DMS53 treated with DMSO at 0.1 percent for 48 hours (cell line): ENCODE data around the gene GET4.

Experiments
- DNase-seq: peaks from one replicate; lab custom pipeline; 2025; ENCODE audit not compliant: unreplicated experiment; lab: John Stamatoyannopoulos, UW

Gene GET4

DNA sequence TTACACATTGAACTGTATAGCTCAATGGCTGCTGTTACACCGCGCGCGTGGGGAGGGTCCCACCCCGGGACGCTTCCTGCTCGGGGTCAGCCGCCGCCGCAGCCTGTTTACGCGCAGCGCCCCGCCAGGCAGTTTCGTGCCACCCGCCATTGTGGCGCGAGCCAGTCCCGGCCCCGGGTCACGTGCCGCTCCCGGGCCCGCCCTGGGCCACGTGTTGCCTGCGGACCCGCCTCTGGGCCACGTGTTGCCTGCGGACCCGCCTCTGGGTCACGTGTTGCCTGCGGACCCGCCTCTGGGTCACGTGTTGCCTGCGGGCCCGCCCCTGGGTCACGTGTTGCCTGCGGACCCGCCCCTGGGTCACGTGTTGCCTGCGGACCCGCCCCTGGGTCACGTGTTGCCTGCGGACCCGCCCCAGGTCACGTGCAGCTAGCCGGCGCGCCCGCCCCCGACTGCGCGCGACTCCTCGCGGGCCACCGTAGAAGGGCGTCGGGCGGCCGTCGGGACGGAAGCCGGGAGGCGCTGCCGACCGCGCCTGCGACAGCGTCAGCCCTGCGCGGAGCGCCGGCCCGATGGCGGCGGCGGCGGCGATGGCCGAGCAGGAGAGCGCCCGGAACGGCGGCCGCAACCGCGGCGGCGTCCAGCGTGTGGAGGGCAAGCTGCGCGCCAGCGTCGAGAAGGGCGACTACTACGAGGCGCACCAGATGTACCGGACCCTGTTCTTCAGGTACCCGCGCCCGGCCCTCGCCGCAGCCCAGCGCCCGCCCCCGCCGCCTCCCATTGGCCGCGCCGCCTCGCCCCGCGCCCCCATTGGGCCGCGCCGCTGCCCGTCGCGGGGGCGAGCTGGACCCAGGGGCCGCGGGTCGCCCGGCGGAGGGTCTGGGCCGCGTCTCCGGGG, at the start of gene GET4:
Gene GET4 (plus strand): TSS at position 478 of the 895 bp plus-strand sequence. CDS start 92 bp downstream, at position 570.
- peak; percentile 85 for DNase-seq

- no peak for DNase-seq
These were observed 47.4 kb upstream of the GET4 start for GRCh38 chr7:828793-829561.

- DNase-seq = no peak
These were observed 46.3 kb upstream of the GET4 start for GRCh38 chr7:830069-830468.

GRCh38 chr7:831596-832166, 44.7 kb upstream of the GET4 start:
- no peak for DNase-seq

DNA sequence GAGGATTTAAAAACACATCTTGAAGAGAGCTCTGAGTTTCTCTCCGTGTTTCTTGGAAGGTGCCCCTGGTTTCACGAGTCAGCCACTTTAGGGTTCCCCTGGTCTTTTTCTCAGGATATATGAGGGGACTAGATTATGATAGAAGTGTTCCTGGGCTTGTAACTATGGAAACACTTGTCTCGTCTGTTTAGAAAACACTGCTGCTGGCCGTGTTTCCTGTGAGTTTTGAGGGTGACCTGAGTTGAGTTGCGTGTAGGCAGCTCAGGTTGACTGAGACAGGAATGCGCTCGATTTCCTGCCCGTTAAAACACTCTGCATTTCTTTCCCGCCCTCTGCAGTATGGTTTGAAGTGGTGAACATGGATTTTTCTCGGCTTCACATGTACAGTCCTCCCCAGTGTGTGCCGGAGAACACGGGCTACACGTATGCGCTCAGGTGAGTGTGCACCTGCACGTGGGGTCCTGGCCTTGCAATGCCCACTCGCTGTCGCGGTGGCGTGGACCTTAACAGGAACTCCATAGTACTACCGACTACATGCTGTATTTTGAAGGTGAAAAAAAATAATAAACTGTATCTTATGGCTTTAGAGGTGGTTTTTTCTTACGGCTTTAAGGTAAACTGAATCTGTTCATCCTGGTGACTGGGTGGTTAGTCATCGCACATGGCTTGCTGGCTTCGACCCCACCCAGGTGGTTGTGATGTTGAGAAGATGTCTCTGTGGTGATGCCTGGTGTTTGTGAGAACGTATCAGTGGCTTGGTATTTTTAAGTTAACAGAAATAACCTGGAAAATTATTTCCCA, 44.0 kb upstream of the GET4 start, which contains the start of gene SUN1:
Gene SUN1 (plus strand): TSS at position 310 of the 801 bp plus-strand sequence. CDS start 49 bp downstream, at position 359.
- no peak for DNase-seq

- DNase-seq = no peak
These were observed 43.4 kb upstream of the GET4 start for GRCh38 chr7:832968-833424.

DNA sequence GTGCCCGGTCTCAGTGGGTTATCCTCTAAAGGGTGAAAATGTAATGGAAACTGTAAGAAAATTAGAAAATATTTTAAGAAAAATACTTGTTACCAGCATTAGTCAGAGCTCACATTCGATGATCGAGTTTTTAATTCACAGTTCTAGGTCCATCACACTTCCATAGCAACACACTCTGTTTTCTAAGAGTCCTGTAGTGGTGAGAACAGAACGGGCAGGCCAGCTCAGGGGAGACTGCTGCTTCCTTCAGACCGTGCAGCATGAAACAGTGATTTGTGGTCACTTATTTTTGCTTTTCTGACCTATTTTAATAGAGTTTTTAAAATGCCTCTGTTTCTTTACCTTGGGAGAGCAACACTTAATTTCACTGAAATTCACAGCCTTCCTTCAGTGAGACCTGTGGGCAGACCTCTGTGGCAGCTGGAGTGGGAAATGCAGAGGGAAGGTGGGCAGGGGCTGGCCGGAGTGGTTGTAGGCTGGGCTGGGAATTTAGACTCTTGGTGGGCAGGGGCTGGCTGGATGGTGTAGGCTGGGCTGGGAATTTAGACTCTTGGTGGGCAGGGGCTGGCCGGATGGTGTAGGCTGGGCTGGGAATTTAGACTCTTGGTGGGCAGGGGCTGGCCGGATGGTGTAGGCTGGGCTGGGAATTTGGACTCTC, 42.6 kb upstream of the GET4 start:
- no peak for DNase-seq

DNA sequence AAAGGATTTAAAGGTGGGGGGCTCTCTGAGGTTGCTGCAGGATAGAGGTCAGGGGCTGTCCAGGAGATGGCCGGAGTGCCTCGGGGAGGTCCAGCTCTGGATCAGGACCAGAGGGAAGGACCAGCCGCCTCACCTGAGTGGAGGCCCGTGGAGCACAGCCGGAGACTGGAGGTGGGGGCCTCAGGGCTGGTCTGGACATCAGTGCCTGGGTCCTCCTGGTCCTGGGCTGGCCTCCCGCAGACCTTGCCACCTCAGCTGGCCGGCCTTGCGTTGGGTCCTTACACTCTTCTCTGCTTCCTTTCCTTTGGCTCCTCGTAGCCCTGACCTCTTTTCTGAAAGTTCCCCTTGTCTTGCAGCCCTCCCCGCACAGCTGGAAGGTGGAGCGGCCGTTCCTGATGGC, 42.1 kb upstream of the GET4 start:
- no peak for DNase-seq

GRCh38 chr7:835021-835420, 41.3 kb upstream of the GET4 start:
- no peak for DNase-seq

DNA sequence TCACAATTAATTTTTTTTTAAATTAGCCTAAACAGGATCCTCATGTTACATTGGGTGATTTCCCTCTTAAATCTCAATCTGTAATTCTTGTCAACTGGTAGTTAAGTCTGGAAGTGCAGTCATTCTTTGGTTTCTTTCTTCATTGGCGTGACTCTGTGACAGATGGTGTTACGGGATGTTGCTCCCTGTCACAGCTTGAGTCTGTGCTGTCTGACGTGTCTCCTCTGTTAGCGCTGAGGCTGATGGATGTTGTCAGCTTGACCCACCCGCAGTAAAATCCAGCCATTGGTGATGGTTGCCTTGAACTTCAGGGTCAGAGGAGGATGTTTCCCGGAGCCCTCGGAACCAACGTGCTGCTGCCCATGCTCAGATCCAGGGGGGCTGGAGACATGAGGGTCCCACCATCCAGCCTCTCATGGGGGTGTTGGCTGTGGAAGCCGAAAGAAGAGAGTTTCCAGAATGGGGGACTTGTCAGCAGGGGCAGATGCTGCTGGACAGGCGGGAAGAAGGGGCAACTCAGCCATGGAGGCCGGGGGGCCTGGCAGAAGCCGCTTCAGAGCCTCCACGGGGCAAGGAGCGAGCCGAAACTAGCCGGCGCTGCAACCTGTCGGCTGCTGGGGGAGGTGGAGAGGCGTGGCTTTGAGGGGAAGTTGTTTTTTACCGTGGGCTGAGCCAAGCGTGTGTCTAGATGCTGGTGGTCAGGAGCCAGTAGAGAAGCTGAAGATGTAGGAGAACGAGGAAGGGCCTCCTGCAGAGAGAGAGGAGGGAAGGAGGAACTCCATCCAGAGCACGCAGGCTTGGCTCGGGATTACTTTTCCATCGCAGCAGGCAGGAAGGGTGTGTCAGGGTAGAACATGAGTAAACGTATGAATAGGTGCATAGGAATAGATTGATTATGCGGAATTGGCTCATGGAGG, 40.6 kb upstream of the GET4 start:
- DNase-seq = no peak

DNA sequence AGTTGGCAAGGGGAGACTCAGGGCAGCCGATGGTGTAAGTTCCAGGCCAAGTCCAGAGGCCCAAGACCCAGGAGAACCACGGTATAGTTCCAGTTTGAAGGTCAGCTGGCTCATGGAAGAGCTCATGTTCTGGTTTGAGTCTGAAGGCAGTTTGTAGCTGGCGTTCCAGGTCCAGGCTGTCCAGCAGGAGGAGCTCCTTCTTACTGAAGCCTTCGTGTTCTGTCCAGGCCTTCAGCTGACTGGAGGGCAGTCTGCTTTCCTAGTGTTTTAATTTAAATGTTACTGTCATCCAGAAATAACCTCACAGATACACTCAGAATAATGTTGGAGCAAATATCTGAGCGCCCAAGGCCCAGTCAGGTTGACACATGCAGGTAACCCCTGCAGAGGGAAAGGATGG, 39.9 kb upstream of the GET4 start:
- DNase-seq = no peak

- no peak for DNase-seq
These were observed 39.4 kb upstream of the GET4 start for GRCh38 chr7:837001-837400.

DNA sequence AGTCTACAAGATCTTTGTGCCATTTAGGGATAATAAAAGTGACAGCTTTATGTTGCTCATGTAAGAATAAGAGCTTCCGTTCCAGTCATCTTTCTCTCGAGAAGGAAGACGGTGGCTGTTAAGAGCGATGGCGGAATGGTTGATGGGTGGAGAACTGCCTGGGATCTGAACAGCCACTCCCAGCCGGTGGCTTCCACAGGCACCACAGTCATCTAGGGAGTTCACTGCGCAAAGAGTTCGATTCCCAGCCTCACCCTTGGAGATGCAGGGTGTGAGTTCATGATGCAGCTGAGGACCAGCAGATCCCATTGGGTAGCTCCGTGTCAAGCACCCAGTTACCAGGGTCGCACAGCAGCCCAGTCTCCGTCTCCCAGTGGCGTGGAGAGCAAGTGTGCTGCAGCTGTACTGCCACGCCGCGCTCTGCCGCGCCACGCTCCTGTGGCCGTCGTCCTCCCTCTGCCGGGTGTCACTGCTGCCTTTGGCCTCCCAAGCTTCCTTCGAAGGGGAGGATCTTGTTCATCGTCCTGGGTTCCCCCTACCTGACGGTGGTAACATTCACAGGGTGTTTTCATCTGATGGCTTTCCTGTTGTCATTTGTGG, 36.3 kb upstream of the GET4 start:
- DNase-seq = no peak

GRCh38 chr7:841943-842342, 34.4 kb upstream of the GET4 start:
- no peak for DNase-seq

GRCh38 chr7:842431-843031, 33.8 kb upstream of the GET4 start:
- DNase-seq = no peak

DNA sequence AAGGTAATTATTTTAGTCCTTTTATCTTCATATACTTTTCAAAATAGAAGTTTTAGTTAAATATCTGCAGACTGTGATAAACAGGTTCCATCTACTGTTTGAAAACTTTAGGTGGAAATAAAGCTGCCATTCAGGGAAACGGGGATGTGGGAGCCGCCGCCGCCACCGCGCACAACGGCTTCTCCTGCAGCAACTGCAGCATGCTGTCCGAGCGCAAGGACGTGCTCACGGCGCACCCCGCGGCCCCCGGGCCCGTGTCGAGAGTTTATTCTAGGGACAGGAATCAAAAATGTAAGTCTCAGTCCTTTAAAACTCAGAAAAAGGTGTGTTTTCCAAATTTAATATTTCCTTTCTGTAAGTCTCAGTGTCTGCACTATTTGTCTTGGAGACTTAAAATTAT, 33.1 kb upstream of the GET4 start:
- DNase-seq = no peak

- no peak for DNase-seq
These were observed 32.3 kb upstream of the GET4 start for GRCh38 chr7:844043-844442.

- no peak for DNase-seq
These were observed 31.8 kb upstream of the GET4 start for GRCh38 chr7:844514-844913.
